ENCODE results near the gene MCCC1. TPM values are rescaled to one million over a fixed set of nuclear protein-coding genes. Genes with fewer than 3 reads are reported as not detected.

Gene MCCC1
- total RNA-seq, 1 experiment from 2014 or later: 52.6 TPM

DNA sequence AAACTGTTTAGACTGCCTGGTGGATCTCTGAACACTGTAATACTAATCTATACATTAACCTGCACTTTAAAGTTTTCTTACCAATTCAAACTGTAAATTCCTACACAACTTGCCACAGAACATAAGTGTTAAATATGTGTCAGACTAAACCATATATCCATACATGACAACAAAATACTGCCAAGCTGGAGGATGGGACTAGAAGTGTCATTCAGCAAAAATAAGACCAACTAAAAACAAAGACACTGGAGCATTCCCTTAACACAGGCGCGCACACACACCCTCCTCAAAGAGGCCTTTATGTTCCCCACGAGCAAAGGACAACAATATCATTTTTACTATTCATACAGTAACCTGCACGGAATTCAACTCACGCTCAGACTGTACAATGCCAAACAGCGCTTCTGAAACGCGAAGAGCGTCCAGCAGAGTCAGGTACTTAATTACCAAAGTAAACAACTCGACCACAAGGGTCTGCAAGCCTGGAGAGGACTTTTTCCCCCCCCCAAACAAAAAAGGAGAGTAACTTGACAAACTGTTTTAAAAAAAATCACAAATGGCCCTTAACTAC is 120.1 kb downstream of the MCCC1 start:
- peaks cover 29% of the 10 kb centered on the region for H4K20me1 ChIP-seq (ENCODE audit: insufficient read depth)
- H3K27me3 ChIP-seq (ENCODE audit: insufficient read depth, low read depth): no peaks in the 10 kb centered on the region
- TF ChIP-seq, protein P1, sequence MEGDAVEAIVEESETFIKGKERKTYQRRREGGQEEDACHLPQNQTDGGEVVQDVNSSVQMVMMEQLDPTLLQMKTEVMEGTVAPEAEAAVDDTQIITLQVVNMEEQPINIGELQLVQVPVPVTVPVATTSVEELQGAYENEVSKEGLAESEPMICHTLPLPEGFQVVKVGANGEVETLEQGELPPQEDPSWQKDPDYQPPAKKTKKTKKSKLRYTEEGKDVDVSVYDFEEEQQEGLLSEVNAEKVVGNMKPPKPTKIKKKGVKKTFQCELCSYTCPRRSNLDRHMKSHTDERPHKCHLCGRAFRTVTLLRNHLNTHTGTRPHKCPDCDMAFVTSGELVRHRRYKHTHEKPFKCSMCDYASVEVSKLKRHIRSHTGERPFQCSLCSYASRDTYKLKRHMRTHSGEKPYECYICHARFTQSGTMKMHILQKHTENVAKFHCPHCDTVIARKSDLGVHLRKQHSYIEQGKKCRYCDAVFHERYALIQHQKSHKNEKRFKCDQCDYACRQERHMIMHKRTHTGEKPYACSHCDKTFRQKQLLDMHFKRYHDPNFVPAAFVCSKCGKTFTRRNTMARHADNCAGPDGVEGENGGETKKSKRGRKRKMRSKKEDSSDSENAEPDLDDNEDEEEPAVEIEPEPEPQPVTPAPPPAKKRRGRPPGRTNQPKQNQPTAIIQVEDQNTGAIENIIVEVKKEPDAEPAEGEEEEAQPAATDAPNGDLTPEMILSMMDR (conservative IDR thresholded peaks at IDR 0.05): no peak
- H3K4me1 ChIP-seq (replicated peaks; ENCODE audit: insufficient read depth): peaks cover 20% of the 10 kb centered on the region
- BruUV-seq (replicated peaks): TSS peak; percentile 69
- no peaks in the 10 kb centered on the region for H3K36me3 ChIP-seq (ENCODE audit: low read depth)
- peak overlapping the region; percentile 80; the same call in 1 of the 2 replicates for H2AFZ ChIP-seq
- H3K79me2 ChIP-seq (ENCODE audit: low read depth): peaks cover 57% of the 10 kb centered on the region
- ChIA-PET POLR2A (ENCODE audit: unreplicated experiment) (interaction anchor here (0.7 kb wide), 1 partner anchor 184 kb away, joined by 3 read pairs; no protein-coding TSS in a partner anchor), CTCF (no interaction called here)
- H3K9me3 ChIP-seq (ENCODE audit: insufficient read depth, low read depth): no peaks in the 10 kb centered on the region
- intact Hi-C loops (cut with micrococcal nuclease; ENCODE audit: unreplicated experiment): no loop called here
- peak overlapping the region; percentile 92 for H3K4me2 ChIP-seq
- H3K9me2 ChIP-seq (ENCODE audit: insufficient read depth): no peaks in the 10 kb centered on the region
- DNase-seq: no peak
- H3K27ac ChIP-seq: no peak overlapping the region
- H3K4me3 ChIP-seq: peak overlapping the region; percentile 68
- peaks cover 13% of the 10 kb centered on the region for H3F3A ChIP-seq (ENCODE audit: insufficient read depth, low read depth)

- POLR2A ChIA-PET (ENCODE audit: unreplicated experiment): interaction anchor here (0.6 kb wide), 1 partner anchor 9 kb away, joined by 3 read pairs; no protein-coding TSS in a partner anchor
- Histone ChIP-seq H4K20me1 (ENCODE audit: insufficient read depth) (peaks cover 29% of the 10 kb centered on the region), H3K27ac (no peak overlapping the region), H2AFZ (no peak overlapping the region), H3K9me2 (ENCODE audit: insufficient read depth) (no peaks in the 10 kb centered on the region), H3K36me3 (ENCODE audit: low read depth) (no peaks in the 10 kb centered on the region), H3K4me2 (peak overlapping the region; percentile 92), H3K9me3 (ENCODE audit: insufficient read depth, low read depth) (no peaks in the 10 kb centered on the region), H3K79me2 (ENCODE audit: low read depth) (peaks cover 65% of the 10 kb centered on the region), H3K27me3 (ENCODE audit: insufficient read depth, low read depth) (no peaks in the 10 kb centered on the region), H3K4me1 (replicated peaks; ENCODE audit: insufficient read depth) (peaks cover 20% of the 10 kb centered on the region), H3K4me3 (peak overlapping the region; percentile 68), H3F3A (ENCODE audit: insufficient read depth, low read depth) (peaks cover 13% of the 10 kb centered on the region)
- TF ChIP-seq EZH2 (IDR thresholded peaks at IDR 0.05; ENCODE audit: low read depth): no peak
- TF ChIP-seq, protein P1 (conservative IDR thresholded peaks at IDR 0.05): no peak
- BruUV-seq (replicated peaks): no TSS peak
- CTCF ChIA-PET: no interaction called here
- intact Hi-C loops (cut with micrococcal nuclease; ENCODE audit: unreplicated experiment): no loop called here
- DNase-seq: no peak
Measured at GRCh38 chr3:182978387-182978786, 120.9 kb downstream of the MCCC1 start.

- POLR2A ChIA-PET (ENCODE audit: unreplicated experiment): no interaction called here
- H3K36me3 ChIP-seq (ENCODE audit: low read depth): no peaks in the 10 kb centered on the region
- H3K79me2 ChIP-seq (ENCODE audit: low read depth): peaks cover 99% of the 10 kb centered on the region
- TF ChIP-seq, protein P1 (conservative IDR thresholded peaks at IDR 0.05): no peak
- no peak for TF ChIP-seq EZH2 (IDR thresholded peaks at IDR 0.05; ENCODE audit: low read depth)
- H3K9me3 ChIP-seq (ENCODE audit: insufficient read depth, low read depth): no peaks in the 10 kb centered on the region
- no peak overlapping the region for H3K4me2 ChIP-seq
- CTCF ChIA-PET: no interaction called here
- peaks cover 22% of the 10 kb centered on the region; the same call in 1 of the 2 replicates for H4K20me1 ChIP-seq (ENCODE audit: insufficient read depth)
- H3K4me1 ChIP-seq (replicated peaks; ENCODE audit: insufficient read depth): peaks cover 34% of the 10 kb centered on the region
- no peak overlapping the region for H2AFZ ChIP-seq
- no TSS peak for BruUV-seq (replicated peaks)
- H3K4me3 ChIP-seq: no peak overlapping the region
- H3K27me3 ChIP-seq (ENCODE audit: insufficient read depth, low read depth): no peaks in the 10 kb centered on the region
- intact Hi-C loops (cut with micrococcal nuclease; ENCODE audit: unreplicated experiment): no loop called here
- H3K27ac ChIP-seq: no peak overlapping the region
- H3F3A ChIP-seq (ENCODE audit: insufficient read depth, low read depth): peaks cover 19% of the 10 kb centered on the region; the same call in 1 of the 2 replicates
- no peaks in the 10 kb centered on the region for H3K9me2 ChIP-seq (ENCODE audit: insufficient read depth)
- DNase-seq: no peak
Measured at GRCh38 chr3:182973047-182973446, 126.2 kb downstream of the MCCC1 start.

Data from PC-9 (cell line).